NCI-H526 treated with DMSO at 0.1 percent for 48 hours (cell line): Measurements from ENCODE around the gene GASK1B.

Experiments used
- DNase-seq: peaks from one replicate; lab custom pipeline; 2025; lab: John Stamatoyannopoulos, UW

GASK1B gene

GRCh38 chr4:158186815-158187214, 14.0 kb upstream of the GASK1B start:
- no peak for DNase-seq

- no peak for DNase-seq
Measured at GRCh38 chr4:158182736-158183135, 9.9 kb upstream of the GASK1B start.

DNA sequence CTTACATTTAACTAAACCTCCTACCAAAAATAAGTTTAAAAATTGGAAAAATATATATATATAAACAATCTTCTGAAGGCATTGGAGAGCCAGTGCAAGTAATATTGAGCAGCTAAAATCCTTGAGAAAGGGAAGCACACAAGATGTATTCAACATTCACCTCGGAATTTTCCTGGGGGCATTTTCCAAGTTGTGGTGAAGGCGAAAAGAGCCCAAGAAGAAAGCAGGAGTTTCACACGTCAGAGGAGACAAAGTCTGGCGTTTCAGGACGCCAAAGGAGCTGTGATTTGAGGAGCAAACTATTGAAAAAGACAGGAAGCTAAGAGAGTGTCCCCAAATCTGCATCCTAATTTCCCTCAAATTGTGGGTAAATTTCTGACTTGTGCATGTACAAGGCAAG, 9.1 kb upstream of the GASK1B start:
- DNase-seq: no peak

- DNase-seq: no peak
Measured at GRCh38 chr4:158179465-158179864, 6.6 kb upstream of the GASK1B start.

- DNase-seq: peak; percentile 49
Measured at GRCh38 chr4:158176776-158177175, 4.0 kb upstream of the GASK1B start.

DNA sequence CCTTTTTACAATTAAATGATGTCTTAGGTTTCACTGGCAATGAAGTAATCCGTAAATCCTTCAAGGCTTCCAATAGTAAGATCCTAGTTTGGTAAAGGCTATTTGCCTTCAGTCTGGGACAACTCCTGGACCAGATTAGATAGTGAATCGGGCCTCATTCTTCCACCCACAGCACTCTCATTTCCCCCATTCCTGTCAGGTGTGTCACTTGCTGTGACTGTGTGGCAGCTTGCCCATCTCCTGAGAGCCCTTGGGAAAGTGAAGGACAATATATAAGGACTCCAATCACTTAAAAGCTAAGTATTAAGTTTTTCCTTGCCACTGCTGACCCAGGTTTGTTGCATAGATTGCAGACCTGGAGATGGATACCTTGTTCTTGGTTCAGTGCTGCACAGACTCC, 3.3 kb upstream of the GASK1B start:
- no peak for DNase-seq

DNA sequence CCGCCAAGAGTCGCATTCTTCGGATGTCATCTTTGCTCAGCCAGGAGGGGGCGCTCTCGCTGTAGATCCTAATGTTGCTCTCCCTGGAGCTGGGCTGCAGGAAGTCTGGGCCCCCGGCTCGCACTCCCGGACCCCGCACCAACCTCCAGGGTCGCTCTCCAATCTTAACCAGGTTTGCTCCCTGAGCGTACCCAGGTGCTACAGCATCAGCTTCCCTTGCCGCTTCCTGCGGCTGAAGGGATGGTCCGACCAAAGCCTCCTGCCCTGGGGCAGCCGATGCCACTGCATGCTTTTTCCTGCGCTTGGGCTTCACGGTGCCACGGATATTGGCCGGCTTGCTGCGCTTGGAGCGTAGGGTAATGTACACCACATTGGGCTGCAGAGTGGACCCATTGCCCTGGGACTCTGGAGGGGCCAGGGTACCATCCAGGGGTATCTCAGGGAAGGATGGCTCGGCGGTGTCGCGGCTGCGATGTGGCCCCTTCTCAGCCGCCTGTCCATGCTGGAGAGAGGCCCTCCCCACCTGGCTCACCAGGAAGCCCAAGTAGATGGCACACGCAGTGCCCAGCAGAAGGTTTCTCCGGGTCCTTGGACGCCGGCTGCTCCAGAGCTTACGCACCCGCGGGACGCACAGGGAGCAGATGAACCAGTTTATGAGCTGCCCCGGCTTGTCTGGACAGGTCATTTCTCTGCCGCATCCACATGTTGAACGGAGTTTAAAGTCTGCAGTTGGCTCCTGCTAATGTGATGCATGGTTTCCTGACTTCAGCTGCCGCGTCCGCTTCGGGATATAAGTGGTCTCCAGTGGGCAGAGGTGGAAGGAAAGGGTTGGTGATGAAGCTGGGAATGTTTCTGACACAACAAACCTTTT, 1.9 kb downstream of the GASK1B start:
- DNase-seq: peak; percentile 1

GRCh38 chr4:158169931-158170690, 2.7 kb downstream of the GASK1B start:
- peak; percentile 90 for DNase-seq

DNA sequence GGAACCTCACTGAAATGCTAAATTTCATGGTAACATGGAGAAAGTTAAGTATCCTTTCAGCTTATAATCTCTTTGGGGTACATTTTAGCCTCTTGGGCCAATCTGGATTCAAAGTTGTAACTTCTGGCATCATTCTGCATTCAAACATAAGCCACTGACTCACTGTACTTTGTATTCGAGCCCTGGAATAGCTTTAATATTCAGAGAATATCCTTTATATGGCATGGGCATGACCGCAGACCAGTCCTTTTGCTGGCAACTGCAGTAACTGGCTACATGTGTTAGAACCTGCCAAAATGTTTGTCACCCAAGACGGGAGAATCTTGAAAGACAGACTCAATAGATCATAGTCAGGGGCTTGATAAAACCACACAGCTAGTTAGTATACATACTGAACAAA, 3.3 kb downstream of the GASK1B start:
- DNase-seq: no peak

- no peak for DNase-seq
Measured at GRCh38 chr4:158168606-158169005, 4.2 kb downstream of the GASK1B start.

GRCh38 chr4:158166701-158167100, 6.1 kb downstream of the GASK1B start:
- no peak for DNase-seq

GRCh38 chr4:158164768-158165213, 8.0 kb downstream of the GASK1B start:
- DNase-seq: no peak

DNA sequence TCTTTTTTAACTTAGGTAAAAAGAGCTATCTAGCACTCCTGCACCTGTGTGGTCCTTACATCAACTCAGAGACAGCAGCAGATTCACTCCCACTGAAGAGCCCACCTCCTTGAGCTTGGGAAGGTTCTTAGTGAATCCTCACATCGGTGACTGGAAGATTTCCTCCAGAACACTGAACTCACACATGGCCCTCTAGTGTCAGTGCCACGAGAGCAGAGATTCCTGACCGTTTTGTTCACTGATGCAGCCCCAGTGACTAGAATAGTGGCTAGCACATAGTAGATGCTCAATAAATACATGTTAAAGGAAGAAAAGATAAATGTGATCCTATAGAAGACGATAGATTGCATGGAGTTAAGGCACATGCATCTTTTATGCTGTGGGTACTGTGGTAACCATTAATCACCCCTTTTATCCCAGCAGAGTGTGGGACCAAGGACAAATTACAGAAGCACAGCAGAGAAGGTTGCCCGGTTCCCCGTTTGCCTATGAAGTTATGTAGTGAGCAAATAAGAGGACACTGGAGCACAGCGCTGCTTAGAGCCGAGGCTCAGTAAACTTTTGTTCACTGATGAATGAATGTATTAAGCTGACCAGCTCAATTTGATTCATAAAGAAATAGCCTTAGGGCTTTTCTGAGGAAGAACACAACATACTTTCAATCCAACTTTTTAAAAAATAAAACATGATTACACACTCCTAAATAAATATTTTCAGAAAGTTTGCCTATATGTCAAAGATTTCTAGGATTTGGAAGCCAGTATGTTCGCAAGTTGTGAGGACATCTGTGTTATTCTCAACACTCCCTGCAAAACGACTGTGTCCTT, 8.7 kb downstream of the GASK1B start:
- no peak for DNase-seq

- no peak for DNase-seq
Measured at GRCh38 chr4:158162631-158163030, 10.2 kb downstream of the GASK1B start.

DNA sequence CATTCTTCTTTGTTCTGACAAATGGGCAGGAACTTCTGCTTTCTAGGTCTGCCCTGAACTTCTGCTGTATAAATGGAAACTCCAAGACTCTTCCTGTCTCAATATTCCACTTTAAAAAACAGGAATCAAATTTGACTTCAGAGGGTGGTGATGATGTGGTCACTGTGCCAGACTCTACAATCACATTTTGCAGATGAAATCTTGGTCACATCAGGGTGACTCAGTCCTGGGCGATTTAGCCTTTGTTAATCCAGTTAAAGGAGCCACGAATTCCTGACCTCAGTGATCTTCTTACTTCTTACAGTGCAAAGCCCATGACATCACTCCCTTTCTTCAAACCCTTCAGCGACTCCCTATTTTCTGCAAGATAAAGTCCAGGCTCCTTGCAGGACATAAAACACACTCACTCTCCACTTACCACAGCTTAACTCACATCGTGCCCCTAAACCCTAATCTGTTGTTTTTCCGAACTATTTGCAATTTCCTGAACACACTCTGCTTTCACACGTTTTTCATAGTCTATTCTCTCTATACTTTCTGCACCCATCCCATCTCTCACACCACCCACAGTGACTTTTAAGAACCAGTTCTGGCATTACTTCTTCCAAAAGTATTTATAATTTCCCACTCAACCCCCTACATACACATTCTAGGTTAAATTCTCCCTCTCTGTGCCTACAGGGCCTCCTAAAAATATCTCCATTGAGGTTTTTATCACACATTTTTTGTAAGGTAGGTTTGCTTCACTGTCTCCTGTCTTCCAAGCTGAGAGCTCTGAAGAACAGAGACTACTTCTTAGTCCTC, 11.1 kb downstream of the GASK1B start:
- DNase-seq: no peak

DNA sequence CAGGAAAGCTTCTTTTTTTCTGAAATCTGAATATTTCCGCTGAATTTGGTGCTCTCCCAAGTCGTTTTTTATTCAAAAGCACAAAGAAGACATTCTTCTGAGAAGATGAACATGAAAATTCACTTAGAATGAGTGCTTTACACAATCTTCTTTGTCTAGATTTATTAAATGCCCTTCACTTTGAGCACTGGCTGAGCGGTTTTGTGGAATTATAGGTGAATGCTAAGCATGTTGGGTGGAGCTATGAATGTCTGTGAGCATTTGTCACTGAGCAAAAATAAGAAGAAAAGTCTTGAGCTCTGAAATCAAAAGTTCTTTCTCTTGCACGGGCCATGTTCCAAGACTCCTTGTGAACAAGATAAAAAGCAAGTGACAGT, 13.1 kb downstream of the GASK1B start:
- no peak for DNase-seq

DNA sequence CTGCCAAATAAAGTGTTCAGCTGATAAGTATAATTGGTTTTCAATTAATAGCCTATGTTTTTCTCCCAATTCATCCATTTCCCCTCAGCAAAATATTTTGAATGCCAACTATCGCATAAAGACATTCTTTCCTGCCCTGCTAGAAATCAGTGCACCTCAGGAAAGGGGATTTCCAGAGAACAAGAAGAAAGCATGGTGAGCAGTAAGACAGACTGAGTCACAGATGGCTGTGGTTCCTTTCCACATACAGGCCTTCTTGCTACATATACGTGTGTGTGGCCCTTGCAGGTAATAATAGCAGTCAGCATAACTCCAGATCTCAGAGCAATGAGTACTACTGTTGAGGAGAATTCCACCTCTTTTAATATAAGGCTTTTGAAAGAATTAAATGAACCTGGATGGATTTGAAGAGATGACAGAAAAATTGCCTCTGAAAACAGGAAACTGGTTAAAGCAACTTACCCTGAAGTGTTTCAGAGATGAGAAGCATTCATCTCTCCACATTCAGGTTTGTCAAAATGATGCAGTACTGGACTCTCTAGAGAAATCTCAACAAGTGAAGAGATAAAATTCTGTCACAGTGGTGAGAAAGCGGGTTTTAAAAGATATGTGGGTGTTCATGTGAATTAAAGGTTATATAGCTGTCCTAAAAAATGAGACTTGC, 13.6 kb downstream of the GASK1B start:
- no peak for DNase-seq

- no peak for DNase-seq
Measured at GRCh38 chr4:158157412-158157811, 15.4 kb downstream of the GASK1B start.

DNA sequence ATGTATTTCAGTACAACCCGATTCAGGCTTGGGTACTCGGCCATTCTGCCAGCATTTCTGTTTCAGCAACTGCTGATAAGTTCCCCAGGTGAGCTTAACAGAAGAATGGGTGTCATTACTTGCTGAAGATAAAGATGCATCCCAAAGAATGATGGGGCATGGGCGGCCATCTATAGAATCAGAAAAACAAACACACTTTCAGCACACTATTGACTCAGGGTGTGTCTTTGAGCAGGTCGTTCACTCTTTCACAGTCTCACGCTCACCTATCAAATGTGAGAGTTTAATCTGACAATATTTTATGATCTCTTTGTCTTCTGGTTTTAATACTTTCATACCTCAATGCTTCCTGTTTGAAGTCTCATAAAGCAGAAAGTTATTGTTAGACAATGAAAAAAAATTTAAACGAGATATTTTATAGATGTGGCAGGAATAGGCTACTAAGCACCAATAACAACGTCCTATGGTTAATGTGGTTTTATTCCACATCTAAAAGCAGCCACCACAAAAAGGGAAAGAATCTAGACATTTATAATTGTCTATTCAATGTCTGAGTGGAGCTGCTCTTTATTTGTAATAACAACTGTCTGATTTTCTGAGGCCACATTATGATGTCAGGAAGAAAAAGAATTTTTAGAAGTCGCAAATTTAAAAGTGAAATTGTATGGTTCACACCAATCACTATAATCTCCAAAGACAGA, 17.0 kb downstream of the GASK1B start:
- DNase-seq: no peak

DNA sequence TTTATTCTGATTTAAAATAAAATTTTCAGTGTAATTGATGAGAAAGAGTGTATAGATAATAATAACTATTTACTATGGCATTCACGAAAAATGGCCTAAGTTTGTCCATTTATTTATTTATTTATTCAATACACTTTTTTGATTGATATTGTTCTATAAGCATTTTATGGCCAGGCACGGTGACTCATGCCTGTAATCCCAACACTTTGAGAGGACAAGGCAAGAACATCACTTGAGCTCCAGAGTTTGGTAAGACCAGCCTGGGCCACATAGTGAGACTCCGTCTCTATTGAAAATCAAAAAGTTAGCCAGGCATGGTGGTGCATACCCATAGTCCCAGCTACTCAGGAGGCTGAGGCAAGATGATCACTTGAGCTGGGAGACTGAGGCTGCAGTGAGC, 25.7 kb downstream of the GASK1B start:
- no peak for DNase-seq
